GM21529 (cell line): ENCODE measurements around the gene HSPA12B.

Experiments
- ATAC-seq: cut with Tn5 transposase; IDR thresholded peaks from one replicate; pipeline ENCODE4 v1.9.1; 2021; ENCODE audit not compliant: unreplicated experiment

Gene HSPA12B

DNA sequence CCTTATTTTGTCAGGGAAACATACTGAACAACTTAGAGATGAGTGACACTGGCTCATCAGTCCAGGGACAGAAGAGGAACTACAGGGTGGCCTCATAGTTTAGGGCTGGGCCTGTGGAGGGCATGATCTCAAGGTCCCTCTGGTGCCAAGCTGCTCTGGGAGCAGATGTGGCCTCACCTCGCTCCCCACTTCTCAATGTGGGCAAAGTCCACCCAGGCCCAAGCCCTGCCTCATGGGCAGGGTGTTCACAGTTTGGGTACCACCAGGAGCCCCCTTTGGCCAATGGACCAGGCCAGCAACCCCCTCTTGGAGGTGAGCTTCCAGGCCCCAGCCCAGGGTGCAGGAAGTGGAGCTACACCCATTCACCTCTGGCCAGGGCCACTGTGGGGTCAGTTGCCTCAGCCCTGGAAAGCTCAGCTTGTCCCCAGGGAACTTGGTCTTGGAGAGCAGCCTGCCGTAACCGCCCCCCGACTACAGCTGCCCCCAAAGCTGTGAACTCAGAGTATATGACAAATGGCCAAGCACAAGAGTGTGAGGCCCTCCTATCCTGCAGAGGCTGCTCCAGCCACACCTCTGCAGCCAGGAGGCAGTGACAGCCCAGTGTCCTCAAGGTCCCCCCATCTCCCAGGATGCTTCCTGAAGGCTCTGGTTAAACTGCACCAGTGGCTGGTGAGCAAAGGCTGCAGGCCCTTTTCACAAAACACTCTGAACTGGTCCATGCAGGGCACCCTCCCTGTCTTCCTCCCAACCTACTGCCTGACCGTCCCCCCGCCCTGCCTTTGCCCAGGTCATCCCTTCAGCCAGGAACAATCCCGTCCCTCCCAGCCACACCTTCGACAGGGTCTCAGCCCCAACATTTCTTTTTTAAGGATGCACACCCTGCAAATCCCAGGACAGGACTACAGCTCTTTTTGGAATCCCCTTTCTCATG is 31.5 kb downstream of the HSPA12B start:
- no peak for ATAC-seq

DNA sequence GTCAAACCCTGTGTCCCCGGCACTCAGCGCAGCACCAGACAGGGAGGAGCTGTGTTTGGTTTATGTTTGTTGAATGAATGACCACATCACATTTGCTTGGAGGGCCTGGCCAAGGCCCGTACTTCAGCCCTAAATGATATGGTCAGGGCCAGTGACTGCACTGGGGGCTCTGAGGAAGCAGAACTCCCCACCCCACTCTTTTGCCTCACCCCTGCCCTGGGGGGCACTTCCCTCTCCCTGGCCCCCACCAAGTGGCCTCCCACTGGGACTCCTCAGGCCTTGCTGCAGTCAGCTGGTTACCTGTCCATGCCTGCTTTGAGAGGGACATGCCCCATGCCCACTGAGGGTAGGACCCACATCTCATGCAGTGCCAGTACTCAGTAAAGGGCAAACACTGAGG is 32.2 kb downstream of the HSPA12B start:
- no peak for ATAC-seq

DNA sequence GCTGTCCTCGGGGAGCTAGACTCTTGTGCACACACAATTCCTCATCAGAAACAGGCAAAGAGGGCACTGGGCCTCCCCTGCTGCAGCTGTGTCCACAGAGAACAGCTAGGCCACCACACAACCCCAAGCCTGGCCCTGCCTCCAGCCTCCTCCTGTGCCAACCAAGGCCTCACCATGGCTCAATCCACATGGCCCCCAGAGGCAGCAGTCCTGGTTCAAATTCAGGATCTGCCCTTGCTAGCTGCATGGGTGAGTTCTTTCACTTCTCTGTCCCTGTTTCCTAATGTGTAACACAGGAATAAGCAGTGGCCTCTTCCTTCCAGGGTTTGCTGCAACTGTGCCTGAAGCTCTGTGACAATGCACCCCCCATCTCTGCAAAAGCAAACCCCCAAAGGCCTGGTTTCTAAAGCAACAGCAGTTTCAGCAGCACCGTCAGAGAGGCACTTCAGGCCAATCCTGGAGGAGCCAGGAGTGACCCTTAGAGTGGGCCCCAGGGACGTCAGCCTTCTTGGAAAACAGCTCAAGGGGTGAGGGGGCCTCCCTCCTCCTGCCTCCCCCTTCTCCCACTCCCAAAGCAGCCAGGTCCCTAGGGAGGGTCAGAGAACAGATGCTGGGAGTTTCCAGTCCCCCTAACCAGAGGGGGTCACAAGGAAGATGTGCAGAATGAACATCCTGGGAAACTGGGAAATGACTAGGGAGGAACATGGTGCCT is 32.8 kb downstream of the HSPA12B start:
- ATAC-seq: no peak

DNA sequence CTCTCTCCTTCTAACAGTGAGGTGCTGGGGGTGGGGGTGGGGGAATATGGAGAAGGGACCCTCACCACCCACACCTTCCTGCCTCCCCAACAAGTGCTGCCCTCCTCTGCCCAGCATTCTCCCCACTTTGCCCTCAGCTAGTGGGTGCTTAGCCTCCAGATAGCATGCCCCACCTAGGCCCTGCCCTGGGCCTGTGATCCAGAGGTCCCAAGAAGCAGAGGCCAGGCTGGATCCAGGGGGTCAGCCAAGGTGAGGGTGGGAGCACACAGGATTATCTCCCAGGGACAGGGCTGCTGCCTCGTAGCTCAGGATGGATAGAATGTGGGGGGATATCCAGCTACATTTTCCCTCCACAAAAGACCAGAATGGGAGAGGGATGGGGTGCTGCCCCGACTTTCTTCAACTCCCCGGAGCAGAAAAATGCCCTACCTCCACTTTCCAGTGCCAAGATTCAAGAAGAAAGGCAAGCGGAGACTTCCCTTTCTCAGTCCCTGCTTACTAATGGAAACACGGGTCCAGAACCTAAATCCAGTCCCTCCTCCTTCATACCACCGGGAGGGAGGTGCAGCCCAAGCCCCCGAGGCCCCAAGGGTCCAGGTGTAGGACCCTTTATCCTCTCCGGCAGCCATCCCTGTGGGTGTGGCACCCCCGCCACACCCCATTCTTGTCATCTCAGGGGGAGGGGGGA is 34.1 kb downstream of the HSPA12B start:
- no peak for ATAC-seq

DNA sequence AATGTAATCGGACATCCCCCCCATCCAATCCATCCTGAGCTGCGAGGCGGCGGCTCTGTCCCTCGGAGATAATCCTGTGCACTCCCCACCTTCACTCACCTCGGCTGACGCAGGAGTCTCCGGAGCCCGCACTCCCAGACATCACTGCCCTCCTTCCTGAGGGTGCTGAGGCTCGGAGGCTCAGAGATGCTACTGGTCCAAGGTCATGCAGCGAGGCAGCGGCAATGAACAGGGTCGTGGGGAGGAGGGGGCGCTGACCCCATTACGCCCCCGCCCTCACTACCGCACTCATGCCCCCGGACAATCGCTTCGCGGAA is 34.6 kb downstream of the HSPA12B start:
- no peak for ATAC-seq

DNA sequence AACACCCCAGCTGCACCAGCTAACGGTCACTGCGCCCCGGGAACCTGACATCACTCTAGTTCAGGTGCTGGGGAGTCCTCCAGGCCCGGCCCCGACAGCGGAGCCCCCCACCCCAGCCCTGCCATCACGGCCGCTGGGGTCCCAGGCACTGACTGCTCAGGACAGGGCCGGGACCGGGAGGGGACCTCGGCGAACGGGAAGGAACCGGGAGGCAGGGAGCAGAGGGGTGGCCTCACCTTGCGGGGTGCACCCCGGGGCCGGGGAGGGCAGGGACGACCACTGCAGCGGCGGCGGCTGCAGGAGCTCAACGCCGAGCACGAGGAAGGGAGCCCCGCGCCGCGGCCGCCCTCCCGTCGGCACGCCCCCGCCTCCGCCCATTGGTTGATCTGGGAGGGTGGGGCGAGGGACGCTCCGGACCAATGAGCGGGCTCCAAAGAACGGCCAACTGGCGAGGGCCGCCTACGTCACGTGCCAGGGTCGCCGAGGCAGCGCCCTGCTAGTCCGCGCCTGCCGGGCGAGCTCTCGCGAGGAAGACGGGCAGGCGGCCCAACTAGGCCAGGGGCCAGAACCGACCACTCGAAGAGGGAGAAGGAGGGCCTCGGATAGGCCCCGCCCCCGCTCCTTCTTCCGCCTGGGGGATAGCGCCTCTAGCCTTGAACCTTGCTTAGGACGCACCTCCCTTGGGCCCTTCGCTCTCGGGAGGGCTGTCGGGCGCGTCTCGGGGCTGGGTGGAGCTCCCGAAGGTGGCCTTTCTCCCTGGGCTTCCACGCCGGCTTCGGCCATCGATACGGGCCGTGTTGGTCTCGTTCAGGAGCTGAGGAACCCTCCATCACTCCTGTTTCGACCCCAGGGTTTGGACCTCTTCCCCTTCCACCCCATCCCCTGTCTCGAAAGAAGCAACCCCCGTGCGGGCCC is 35.2 kb downstream of the HSPA12B start, which contains the start of gene ADISSP:
Gene ADISSP, minus strand, starts transcription at position 327 of the 915 bp plus-strand sequence. CDS start 7,653 bp downstream, outside the sequence.
- peak; percentile 91 for ATAC-seq

DNA sequence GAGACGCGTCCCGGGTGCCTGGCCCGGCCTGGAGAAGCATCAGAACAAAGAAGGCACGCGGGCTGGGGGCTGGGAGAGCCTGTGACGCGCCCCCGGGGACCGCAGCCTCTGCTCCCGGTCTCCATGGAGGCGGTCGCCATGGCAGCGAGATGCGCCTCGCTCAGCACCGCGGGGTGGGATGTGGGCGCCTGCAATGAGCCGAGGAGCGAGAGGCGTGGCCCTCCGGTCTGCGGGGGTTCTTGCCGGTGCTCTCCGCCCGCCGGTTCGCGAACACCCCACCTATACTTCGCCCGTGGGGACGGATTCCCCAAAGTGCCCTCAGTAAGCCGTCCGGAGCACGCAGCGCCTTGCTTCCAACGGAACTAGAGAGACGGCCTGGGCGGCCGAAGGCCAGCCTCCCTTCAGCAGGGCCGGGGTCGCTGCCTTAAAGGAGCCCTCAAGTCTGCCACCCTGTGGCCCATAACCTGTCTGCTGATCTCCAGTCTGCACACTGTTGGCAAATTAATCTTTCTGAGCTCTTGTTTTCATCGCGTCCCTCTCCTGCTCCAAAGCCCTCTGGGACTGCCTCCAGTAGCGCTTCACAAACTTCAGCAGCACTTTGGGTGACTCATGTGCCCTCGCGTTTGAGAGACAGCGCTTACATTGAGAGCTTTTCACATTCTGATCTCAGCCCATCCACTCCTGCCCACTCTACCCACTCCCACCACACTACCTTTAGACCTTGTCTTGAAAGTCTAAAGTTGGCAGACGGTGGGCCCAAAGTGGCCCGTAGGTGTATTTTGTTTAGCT is 36.1 kb downstream of the HSPA12B start:
- peak; percentile 41 for ATAC-seq

DNA sequence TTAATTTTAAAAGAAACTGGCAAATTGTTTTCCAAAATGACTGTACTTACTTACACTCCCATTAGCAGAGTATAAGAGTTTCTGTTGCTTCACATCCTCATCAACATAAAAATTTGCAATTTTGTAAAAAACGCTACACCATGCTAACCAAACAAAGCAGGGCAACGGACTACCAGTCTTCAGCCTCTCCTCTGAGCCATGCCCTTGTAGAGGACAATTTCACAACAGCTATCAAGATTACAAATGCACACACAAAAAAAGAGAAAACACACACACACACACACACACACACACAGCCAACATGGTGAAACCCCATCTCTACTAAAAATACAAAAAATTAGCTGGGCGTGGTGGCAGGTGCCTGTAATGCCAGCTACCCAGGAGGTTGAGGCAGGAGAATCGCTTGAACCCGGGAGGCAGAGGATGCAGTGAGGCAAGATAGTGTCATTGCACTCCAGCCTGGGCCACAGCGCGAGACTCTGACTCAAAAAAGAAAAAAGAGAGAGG is 39.1 kb downstream of the HSPA12B start:
- no peak for ATAC-seq

DNA sequence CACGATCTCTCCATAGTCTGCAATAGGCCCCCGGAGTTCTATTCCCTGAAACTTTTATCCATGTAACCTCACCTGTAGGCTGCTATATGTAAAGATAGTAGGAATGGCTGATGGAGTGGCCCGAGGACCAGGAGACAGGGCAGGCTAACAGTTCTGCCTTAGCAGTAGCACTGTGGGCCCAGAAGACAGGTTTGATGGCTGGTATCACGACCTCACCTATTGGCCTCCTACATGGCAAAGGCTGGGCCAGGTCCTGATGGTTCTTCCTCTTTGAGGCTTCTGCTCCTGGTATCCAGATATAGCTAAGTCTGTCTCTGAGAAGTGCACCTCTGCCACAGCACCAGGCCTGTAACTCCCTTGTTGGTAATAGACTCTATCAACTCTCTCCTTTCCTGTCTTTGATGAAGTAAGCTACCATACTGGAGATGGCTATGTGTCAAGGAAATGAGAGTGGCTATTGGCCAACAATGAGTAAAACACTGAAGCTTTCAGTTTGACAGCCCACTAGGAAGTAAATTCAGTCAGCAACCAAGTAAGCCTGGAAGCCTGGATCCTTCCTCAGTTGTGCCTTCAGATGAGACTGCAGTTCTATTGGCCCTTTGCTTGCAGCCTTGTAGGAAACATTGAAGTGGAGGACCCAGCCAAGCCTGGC is 43.1 kb downstream of the HSPA12B start:
- no peak for ATAC-seq

DNA sequence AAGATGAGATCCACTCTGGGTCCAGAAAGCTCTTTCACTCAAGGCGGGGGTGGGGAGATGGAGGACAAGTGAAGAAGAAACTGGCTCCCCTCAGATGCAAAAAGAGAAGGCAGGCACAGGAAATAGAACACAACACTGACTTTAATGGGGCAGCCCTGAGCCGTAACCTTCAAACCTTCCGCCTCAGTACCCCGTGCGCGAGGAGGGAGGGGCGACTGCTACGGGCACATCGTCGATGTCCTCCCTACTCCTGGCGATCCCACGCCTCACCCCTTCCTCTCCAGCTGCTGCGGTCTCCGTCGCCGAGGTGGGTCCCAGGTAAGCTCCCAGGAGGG is 44.9 kb downstream of the HSPA12B start:
- ATAC-seq: peak; percentile 10

DNA sequence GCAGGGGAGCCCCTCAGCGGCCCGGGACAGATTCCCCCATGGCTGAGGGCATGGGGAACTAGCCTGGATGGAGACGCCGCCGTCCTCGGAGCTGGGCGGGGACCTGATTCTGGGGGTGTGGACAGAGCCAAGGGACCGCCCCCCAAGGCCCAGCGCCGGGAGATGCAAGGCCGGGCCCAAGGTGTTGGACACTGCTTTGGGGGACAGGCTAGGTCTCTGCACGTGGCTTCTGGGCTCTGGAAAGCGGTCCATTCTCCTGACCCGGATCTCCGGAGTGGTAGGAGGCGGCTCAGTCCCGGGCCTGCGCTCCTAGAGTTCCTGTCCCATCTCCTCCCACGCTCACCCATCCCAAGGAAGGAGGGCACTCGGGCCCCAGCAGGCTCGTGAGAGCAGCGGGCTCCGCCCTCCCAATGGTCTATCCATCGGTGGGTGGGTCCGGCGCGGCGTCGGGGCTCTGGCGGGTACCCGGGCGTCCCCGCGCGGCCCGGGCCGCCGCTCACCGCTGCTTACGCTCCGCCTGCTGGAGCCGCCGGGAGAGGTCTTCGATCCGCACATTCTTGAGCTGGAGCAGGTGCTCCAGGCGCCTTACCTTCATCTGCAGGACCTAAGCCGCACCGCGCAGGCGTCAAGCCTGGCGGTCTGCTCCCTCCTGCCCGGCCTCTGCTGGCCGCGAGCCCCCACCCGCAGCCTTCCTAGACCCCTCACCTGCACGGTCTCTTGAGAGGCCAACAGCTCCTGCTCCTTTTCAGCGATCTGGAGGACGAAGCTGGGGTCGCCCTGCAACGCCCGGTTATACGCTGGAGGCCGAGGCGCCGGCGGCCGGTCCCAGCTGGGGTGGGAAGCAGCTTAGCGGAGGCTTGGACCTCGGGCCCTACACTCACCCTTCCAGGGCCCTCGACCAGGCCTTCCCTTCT is 45.5 kb downstream of the HSPA12B start:
- peak; percentile 48 for ATAC-seq

DNA sequence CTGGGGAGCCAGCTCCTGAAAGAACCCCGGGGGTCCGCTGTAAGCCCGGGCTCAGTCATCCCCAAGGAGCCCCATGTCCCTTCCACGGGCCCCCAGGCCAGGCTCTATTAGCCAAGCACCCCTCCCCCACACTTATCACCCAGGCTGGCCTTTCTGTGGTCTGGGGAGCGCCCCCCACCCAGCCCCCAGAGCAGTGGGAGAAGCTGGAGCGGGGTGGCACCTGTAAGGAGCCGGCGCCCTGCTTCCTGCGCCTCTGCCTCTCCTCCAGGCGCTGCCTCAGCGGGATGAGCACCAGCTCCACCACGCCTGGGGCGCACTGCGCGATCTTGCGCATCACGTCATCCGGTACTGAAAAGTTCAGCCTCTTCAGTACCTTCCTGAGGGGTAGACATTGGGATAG is 46.5 kb downstream of the HSPA12B start:
- ATAC-seq: no peak

DNA sequence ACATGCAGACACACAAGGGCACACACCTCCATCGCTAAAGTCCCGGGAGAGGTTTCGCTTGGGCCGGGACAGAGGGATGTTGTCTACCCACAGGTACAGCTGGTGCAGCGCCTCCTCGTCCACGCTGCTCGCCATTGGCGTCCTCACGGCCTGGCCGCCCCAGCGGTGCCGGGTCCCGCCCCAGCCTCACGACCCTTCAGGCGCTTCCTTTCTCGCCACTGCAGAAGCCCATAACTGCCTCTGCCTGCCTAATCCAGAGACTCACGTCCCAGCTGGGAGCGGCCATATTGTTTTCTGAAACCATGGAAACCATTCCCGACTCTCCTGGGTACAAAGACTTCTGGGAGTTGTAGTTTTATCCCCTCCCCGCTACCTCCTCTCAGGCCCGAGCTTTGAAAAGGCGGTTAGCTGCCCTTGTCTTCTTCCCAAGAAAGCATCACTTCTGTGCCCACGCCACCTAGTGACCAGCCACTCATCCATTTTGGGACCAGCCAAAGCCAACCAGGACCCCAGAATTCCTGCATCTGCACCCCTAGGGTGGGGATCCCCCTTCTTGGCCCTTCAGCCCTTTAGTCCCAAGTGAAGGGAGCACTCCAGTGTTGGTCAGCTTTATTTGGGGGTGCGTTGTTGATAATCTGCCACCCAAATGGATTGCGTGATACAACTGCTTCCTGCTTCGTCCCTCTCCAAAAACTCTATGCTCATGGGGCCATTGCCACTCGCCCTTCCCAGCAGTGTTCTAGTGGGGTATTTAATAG is 48.8 kb downstream of the HSPA12B start, which contains the start of gene SPEF1:
Gene SPEF1, minus strand, starts transcription at position 296 of the 758 bp plus-strand sequence. Its CDS starts 161 bp downstream, at position 135.
- peak; percentile 59 for ATAC-seq

DNA sequence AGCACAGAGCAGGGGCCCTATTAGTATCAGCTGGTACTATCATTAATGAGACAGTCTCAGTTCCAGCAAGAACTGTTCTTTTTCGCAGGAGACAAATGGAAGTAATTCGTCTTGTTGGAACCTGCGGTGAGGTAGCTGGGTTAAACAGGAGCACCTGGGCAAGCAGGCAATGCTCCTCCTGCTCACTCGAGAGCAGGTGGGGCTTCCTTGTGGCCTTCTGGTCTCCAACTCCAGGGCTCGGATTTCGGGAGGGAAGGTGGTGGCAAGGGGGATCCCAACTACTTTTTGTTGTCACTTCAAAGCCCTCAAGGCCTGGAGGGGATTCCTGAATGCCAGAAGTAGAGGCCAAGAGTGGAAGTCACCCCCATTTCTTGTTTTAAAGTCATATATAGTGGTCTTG is 50.1 kb downstream of the HSPA12B start:
- ATAC-seq: no peak

DNA sequence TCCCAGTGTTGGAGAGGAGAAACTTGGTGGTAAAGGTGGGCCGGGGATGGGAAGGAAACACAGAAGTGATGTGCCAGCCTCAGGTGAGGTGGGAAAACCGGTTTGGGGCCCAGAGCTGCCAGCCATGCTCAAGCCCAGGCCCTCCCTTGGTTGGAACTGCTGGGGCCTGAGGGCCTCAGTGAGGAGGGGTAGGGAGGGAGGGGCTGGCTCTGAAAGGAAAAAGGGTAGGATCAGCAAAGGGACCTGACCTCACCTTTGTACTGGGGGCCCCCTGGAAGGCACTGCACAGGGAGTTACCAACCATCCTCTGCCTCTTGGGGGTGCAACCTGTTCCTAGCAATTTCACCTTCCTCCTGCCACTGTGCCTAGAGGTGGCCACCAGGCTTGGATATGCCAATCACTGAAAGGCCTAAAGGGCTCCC is 50.6 kb downstream of the HSPA12B start:
- no peak for ATAC-seq

DNA sequence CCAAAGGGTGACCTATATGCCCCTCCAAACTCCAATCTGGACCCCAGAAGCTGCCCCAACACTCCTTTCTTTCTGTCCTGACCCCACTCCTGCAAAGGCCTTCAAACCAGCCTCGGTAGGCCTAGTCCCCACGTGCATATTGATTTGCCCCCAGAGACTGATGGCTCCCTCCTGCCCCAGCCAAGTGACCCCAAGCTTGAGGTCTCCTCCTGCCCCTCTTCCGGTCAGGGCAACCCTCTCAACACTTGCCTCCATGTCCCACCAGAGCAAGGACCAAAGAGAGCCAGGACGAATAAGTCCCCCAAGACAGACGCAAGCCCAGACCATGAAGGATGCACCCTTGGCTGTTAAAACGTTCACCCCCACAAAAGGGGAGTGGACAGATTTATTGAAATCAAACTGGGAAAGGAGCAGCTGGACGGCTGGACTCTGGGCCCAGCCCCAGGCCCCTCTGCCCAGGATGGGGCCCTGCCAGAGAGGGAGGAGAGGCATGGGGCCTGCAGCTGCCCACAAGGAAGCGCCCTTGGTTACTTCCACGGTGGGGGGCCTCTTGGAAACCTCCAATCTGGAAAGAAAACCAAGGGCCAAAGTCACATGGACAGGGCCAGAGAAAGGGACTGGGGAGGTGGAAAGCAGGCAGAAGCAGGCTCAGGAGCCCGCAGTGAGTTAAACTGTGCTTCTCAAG is 51.2 kb downstream of the HSPA12B start:
- ATAC-seq: no peak
